GM21717 (cell line): ENCODE data around the gene PPP1R13B.
A peak's percentile ranks its signal among the peaks of the same experiment; 100 is the strongest.

Experiments
- ATAC-seq: cut with Tn5 transposase; IDR thresholded peaks from one replicate; pipeline ENCODE4 v1.9.1; 2021; ENCODE audit warnings: mild to moderate bottlenecking, moderate library complexity; ENCODE audit not compliant: unreplicated experiment

PPP1R13B gene

GRCh38 chr14:103690332-103690731 lies 157.0 kb downstream of the PPP1R13B start:
- ATAC-seq = no peak

- peak; percentile 59 for ATAC-seq
Measured at GRCh38 chr14:103688906-103689902, 158.2 kb downstream of the PPP1R13B start.

GRCh38 chr14:103688441-103688840 lies 158.9 kb downstream of the PPP1R13B start:
- ATAC-seq = no peak

GRCh38 chr14:103687712-103688111 lies 159.7 kb downstream of the PPP1R13B start:
- no peak for ATAC-seq

- ATAC-seq = no peak
Measured at GRCh38 chr14:103686831-103687485, 160.4 kb downstream of the PPP1R13B start.

GRCh38 chr14:103685276-103686211 lies 161.8 kb downstream of the PPP1R13B start:
- ATAC-seq = no peak

GRCh38 chr14:103684871-103685270 lies 162.5 kb downstream of the PPP1R13B start:
- no peak for ATAC-seq

- ATAC-seq = no peak
Measured at GRCh38 chr14:103684471-103684870, 162.9 kb downstream of the PPP1R13B start.
